Mucosa of rectum (tissue), 2 donors: Measurements from ENCODE around the gene NOL6.
"Not testable (repeated sequence)": the region's sequence is repeated elsewhere in the genome, so short reads cannot be mapped to it uniquely, and the experiment has no call there.

Source experiments
- H3K27ac ChIP-seq, 2 donors: one replicate each; pipeline ENCODE4 v1.7.0; 2013; ENCODE audit warnings: inconsistent platforms in 2 of 2, low read depth in 2 of 2, low read length in 2 of 2
- H3K27me3 ChIP-seq, 2 donors: one replicate each; pipeline ENCODE4 v1.7.0; 2013; ENCODE audit warnings: low read length in 2 of 2; ENCODE audit not compliant: control insufficient read depth in 2 of 2, insufficient read depth in 2 of 2
- H3K36me3 ChIP-seq, 2 donors: one replicate each; pipeline ENCODE4 v1.7.0; 2013; ENCODE audit warnings: low read length in 2 of 2; ENCODE audit not compliant: control insufficient read depth in 2 of 2, insufficient read depth in 2 of 2
- H3K4me1 ChIP-seq, 2 donors: one replicate each; pipeline ENCODE4 v1.7.0; 2013; ENCODE audit warnings: low read length in 2 of 2, mild to moderate bottlenecking in 1 of 2; ENCODE audit not compliant: control insufficient read depth in 2 of 2, insufficient read depth in 2 of 2
- H3K4me3 ChIP-seq, 2 donors: one replicate each; pipeline ENCODE4 v1.7.0; 2013; ENCODE audit warnings: low read length in 2 of 2
- H3K9ac ChIP-seq, 2 donors: one replicate each; pipeline ENCODE4 v1.7.0; 2013; ENCODE audit warnings: low read length in 2 of 2, low read depth in 1 of 2, mild to moderate bottlenecking in 1 of 2
- H3K9me3 ChIP-seq, 2 donors: one replicate each; pipeline ENCODE4 v1.7.0; 2013; ENCODE audit warnings: low read length in 2 of 2; ENCODE audit not compliant: control insufficient read depth in 2 of 2
- donor health status: healthy.
- donor health status: Normal muscosa, but diverticular disease.

The NOL6 gene

DNA sequence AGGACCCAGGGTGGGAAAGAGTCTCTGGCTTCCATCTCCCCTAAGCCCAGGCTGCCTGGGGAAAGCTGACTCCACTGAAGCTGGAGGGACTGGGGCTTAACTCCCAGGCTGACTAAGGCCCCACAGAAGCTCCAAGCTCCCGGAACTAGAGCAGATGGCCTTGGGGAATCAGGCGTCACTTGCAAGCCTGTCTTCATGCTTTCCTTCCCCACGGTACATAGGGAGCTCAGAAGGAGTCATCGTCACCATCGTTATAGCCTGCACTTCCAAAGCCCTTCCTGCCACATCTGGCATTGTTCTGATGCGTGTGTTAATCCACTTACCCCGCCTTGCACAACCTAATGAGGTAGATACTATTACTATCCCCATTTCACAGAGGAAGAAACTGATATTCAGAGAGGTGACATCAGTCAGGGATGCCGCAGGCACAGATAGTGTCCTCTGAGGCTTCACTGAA is 37.9 kb downstream of the NOL6 start:
- no peaks in the 10 kb centered on the region for H3K36me3 ChIP-seq
- no peak overlapping the region for H3K4me3 ChIP-seq
- H3K27ac ChIP-seq = no peak overlapping the region
- H3K9me3 ChIP-seq = no peaks in the 10 kb centered on the region
- H3K4me1 ChIP-seq = peaks cover 0 to 4% of the 10 kb centered on the region in 2 donors
- H3K27me3 ChIP-seq = no peaks in the 10 kb centered on the region
- no peak overlapping the region for H3K9ac ChIP-seq

DNA sequence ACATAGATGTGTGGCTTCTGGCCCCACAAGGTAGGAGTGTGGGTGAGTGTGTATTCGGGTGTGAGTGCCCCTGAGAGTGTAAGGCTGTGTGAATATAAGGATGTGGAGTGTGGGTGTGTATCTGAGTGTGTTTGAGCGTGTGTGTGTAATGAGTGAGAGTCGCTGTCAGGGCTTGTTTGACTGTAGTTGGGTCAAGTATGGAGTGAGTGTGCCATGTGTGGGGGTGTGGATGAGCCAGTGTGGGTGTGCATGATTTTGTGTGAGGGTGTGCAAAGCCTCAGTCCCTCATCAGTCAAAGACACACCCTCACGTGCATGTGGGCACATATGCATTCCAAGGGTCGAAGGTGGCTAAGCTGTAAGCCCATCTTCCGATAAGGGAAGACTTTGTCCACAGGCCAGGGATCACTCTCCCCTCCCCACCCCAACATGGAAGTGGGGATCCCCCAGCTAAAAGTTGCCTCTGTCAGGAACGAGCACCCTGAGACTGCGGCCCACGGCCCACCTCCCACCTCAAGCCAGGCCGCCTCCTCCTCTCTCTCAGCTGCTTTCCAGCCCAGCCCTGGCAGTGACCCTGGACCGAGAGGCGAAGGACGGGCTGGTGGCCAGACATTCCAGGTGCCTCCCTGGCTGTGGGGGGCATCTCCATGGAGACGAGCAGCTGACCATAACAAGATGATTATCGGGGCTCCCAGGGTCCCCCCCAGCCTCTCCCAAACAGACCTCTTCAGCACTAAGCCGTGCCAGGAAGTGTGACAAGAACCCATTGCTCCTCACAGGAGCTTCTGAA is 39.2 kb downstream of the NOL6 start:
- Histone ChIP-seq H3K9ac (no peak overlapping the region), H3K4me1 (peaks cover 0 to 3% of the 10 kb centered on the region in 2 donors), H3K4me3 (no peak overlapping the region), H3K36me3 (no peaks in the 10 kb centered on the region), H3K27ac (no peak overlapping the region), H3K9me3 (no peaks in the 10 kb centered on the region), H3K27me3 (no peaks in the 10 kb centered on the region)

DNA sequence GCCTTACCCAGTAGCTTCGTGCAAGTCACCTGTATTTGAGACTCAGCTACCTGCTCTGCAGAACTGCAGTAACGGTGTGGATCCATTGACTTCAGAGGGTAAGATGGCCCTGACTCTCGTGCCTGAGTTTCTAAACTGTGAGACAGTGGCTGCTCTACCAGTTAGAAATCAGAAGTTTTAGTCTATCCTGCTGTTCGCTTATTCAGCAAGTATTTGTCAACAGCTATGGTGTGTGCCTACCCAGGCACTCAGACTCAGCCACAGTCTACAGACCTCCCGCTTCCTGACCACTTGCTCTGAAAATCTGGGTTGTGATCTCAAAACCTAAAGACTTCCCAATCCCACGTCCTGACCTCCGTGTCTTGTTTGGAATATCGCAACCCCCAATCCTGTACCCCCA is 39.9 kb downstream of the NOL6 start:
- H3K27me3 ChIP-seq = no peaks in the 10 kb centered on the region
- H3K9me3 ChIP-seq = no peaks in the 10 kb centered on the region
- H3K36me3 ChIP-seq = no peaks in the 10 kb centered on the region
- no peak overlapping the region for H3K4me3 ChIP-seq
- H3K27ac ChIP-seq = no peak overlapping the region
- H3K4me1 ChIP-seq = no peaks in the 10 kb centered on the region
- H3K9ac ChIP-seq = no peak overlapping the region

GRCh38 chr9:33431420-33431819 is 42.3 kb downstream of the NOL6 start:
- no peak overlapping the region for H3K27ac ChIP-seq
- H3K4me3 ChIP-seq = no peak overlapping the region
- H3K9me3 ChIP-seq = no peaks in the 10 kb centered on the region
- H3K36me3 ChIP-seq = no peaks in the 10 kb centered on the region
- H3K4me1 ChIP-seq = no peaks in the 10 kb centered on the region
- H3K9ac ChIP-seq = no peak overlapping the region
- no peaks in the 10 kb centered on the region for H3K27me3 ChIP-seq

DNA sequence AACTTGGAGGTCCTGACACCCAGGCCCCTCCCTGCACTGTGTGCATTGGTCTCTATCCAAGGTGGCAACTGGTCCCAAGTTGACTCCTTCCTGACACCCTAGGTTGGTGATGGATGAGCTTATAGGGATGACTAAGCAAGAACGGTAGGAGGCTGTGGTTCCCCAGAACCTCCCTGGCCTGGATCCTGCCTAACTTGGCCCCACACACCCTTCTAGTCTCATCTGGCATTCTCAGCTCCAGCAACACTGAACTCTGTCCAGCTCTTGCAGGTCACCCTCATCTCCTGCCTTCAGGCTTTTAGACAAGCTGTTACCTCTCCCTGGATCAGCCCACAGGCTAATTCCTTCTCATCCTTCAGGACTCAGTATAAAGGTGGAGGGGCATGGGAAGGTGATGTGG is 42.8 kb downstream of the NOL6 start:
- no peaks in the 10 kb centered on the region for H3K36me3 ChIP-seq
- no peak overlapping the region for H3K27ac ChIP-seq
- H3K27me3 ChIP-seq = no peaks in the 10 kb centered on the region
- H3K9ac ChIP-seq = no peak overlapping the region
- H3K4me3 ChIP-seq = no peak overlapping the region
- H3K4me1 ChIP-seq = no peaks in the 10 kb centered on the region
- H3K9me3 ChIP-seq = no peaks in the 10 kb centered on the region

GRCh38 chr9:33429256-33429985 is 44.3 kb downstream of the NOL6 start:
- Histone ChIP-seq H3K4me1 (no peaks in the 10 kb centered on the region), H3K27me3 (no peaks in the 10 kb centered on the region), H3K27ac (no peak overlapping the region), H3K4me3 (no peak overlapping the region), H3K36me3 (no peaks in the 10 kb centered on the region), H3K9me3 (no peaks in the 10 kb centered on the region), H3K9ac (no peak overlapping the region)

DNA sequence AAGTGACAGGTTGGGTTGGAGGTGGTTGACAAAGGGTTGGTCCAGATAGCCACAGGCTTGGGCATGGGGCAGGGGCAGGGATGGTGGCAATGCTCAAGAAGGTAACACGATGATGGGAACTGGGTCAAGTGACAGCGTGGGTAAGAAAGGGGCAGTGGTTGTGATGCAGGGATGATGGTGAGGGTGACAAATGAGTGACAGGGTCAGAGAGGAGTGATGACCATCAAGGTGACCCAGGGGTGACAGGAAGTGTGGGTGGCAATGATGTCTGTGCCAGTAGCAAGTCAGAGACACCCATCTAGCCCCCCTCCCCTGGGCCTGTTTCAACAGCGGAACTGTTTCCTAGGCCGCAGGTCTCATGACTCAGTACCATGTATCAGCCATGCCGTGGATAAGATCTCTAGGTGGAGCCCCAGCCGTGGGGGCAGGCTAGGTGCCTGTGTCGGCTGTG is 46.9 kb downstream of the NOL6 start:
- Histone ChIP-seq H3K36me3 (no peaks in the 10 kb centered on the region), H3K9ac (no peak overlapping the region), H3K27ac (no peak overlapping the region), H3K9me3 (no peaks in the 10 kb centered on the region), H3K4me3 (no peak overlapping the region), H3K27me3 (no peaks in the 10 kb centered on the region), H3K4me1 (no peaks in the 10 kb centered on the region)

DNA sequence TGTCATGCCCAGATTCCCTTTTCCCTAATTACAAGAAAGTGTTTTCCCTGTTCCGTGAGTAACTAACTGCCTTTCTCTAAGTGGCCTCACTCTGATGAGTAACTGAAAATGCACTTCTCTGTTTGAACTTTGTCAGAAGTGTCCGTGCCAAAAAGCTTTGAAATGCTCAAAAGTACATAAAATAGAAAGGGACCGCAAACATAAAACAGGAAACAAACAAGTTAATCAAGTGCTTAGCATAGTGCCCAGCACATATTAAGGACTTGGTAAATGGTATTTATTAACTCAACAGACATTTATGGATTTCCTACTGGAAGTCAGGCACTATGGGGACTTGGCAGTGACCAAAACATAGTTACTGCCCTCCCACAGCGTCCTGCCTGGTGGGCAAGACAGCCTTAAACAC is 48.6 kb downstream of the NOL6 start:
- no peak overlapping the region for H3K4me3 ChIP-seq
- H3K9ac ChIP-seq = no peak overlapping the region
- no peaks in the 10 kb centered on the region for H3K9me3 ChIP-seq
- H3K36me3 ChIP-seq = no peaks in the 10 kb centered on the region
- H3K27ac ChIP-seq = no peak overlapping the region
- H3K4me1 ChIP-seq = no peaks in the 10 kb centered on the region
- H3K27me3 ChIP-seq = no peaks in the 10 kb centered on the region

DNA sequence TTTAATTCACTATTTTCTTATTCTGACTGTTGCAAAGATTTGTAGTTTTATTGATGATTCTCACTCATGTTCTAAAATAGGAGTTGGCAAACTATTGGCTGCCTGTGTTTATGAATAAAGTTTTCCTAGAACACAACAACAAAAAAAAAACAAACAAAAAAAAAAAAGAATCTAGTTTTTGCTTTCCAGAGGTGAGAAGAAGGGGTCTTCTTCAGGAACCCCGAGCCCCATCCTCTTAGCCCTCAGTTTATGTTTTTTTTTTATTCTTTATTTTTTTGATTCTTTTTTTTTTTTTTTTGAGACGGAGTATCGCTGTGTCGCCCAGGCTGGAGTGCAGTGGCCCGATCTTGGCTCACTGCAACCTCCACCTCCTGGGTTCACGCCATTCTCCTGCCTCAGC is 49.2 kb downstream of the NOL6 start:
- H3K27me3 ChIP-seq, H3K9ac ChIP-seq, H3K27ac ChIP-seq, H3K4me1 ChIP-seq, H3K9me3 ChIP-seq, H3K36me3 ChIP-seq, H3K4me3 ChIP-seq: not testable (repeated sequence)

- H3K4me1 ChIP-seq, H3K9ac ChIP-seq, H3K27me3 ChIP-seq, H3K4me3 ChIP-seq, H3K36me3 ChIP-seq, H3K9me3 ChIP-seq, H3K27ac ChIP-seq: not testable (repeated sequence)
Measured at GRCh38 chr9:33424043-33424442, 49.7 kb downstream of the NOL6 start.
